Measurements from ENCODE around the gene SLC7A1.

Gene SLC7A1

GRCh38 chr13:29513981-29514719 lies 81.3 kb downstream of the SLC7A1 start:
- TF ChIP-seq LEF1 (IDR thresholded peaks at IDR 0.05; ENCODE audit: borderline replicate concordance) = no peak
- TF ChIP-seq FOXK2 (IDR thresholded peaks at IDR 0.05) = no peak
- ChIA-PET POLR2A (no interaction called here), CTCF (no interaction called here)
- DNase-seq (ENCODE audit: extremely low spot score) = no peak

GRCh38 chr13:29513002-29513980 lies 82.2 kb downstream of the SLC7A1 start:
- ChIA-PET POLR2A (no interaction called here), CTCF (interaction anchor here (0.8 kb wide), 1 partner anchor 194 kb away, joined by 3 read pairs; no protein-coding TSS in a partner anchor)
- TF ChIP-seq SUZ12 (IDR thresholded peaks at IDR 0.05) = no peak
- TF ChIP-seq L3MBTL2 (conservative IDR thresholded peaks at IDR 0.05) = no peak
- no peak for TF ChIP-seq NFRKB (IDR thresholded peaks at IDR 0.05)
- no peak for TF ChIP-seq ELF4 (IDR thresholded peaks at IDR 0.05)
- TF ChIP-seq BHLHE40 (IDR thresholded peaks at IDR 0.05; ENCODE audit: borderline replicate concordance) = no peak
- TF ChIP-seq FOXM1 (IDR thresholded peaks at IDR 0.05; ENCODE audit: borderline replicate concordance) = no peak
- TF ChIP-seq PKNOX1 (IDR thresholded peaks at IDR 0.05) = no peak
- TF ChIP-seq FOXA1 (IDR thresholded peaks at IDR 0.05) = no peak
- TF ChIP-seq SP1 (IDR thresholded peaks at IDR 0.05) = no peak
- TF ChIP-seq HDGF (IDR thresholded peaks at IDR 0.05; ENCODE audit: borderline replicate concordance) = no peak
- TF ChIP-seq LEF1 (IDR thresholded peaks at IDR 0.05; ENCODE audit: borderline replicate concordance) = no peak
- TF ChIP-seq ARNT (IDR thresholded peaks at IDR 0.05) = no peak
- no peak for TF ChIP-seq FOXK2 (IDR thresholded peaks at IDR 0.05)
- TF ChIP-seq CTBP1 (IDR thresholded peaks at IDR 0.05; ENCODE audit: borderline replicate concordance) = no peak
- no peak for TF ChIP-seq TARDBP (IDR thresholded peaks at IDR 0.05)
- TF ChIP-seq ZNF384 (IDR thresholded peaks at IDR 0.05) = no peak
- no peak for DNase-seq (ENCODE audit: extremely low spot score)

- TF ChIP-seq LEF1 (IDR thresholded peaks at IDR 0.05; ENCODE audit: borderline replicate concordance) (no peak), HDGF (IDR thresholded peaks at IDR 0.05; ENCODE audit: borderline replicate concordance) (no peak), TARDBP (IDR thresholded peaks at IDR 0.05) (no peak), SUZ12 (IDR thresholded peaks at IDR 0.05) (no peak), BHLHE40 (IDR thresholded peaks at IDR 0.05; ENCODE audit: borderline replicate concordance) (no peak), L3MBTL2 (conservative IDR thresholded peaks at IDR 0.05) (no peak), ARNT (IDR thresholded peaks at IDR 0.05) (no peak), ZNF384 (IDR thresholded peaks at IDR 0.05) (no peak), PKNOX1 (IDR thresholded peaks at IDR 0.05) (no peak), CTBP1 (IDR thresholded peaks at IDR 0.05; ENCODE audit: borderline replicate concordance) (no peak), FOXA1 (IDR thresholded peaks at IDR 0.05) (no peak), SP1 (IDR thresholded peaks at IDR 0.05) (no peak), FOXK2 (IDR thresholded peaks at IDR 0.05) (no peak), NFRKB (IDR thresholded peaks at IDR 0.05) (no peak), ELF4 (IDR thresholded peaks at IDR 0.05) (no peak), FOXM1 (IDR thresholded peaks at IDR 0.05; ENCODE audit: borderline replicate concordance) (no peak)
- ChIA-PET POLR2A (no interaction called here), CTCF (no interaction called here)
- no peak for DNase-seq (ENCODE audit: extremely low spot score)
Observed at GRCh38 chr13:29511980-29512379, 83.5 kb downstream of the SLC7A1 start.

- TF ChIP-seq FOXK2 (IDR thresholded peaks at IDR 0.05) (no peak), SUZ12 (IDR thresholded peaks at IDR 0.05) (no peak), ARNT (IDR thresholded peaks at IDR 0.05) (no peak), SP1 (IDR thresholded peaks at IDR 0.05) (no peak), TARDBP (IDR thresholded peaks at IDR 0.05) (no peak), L3MBTL2 (conservative IDR thresholded peaks at IDR 0.05) (no peak), LEF1 (IDR thresholded peaks at IDR 0.05; ENCODE audit: borderline replicate concordance) (no peak), FOXA1 (IDR thresholded peaks at IDR 0.05) (no peak), ZNF384 (IDR thresholded peaks at IDR 0.05) (no peak)
- DNase-seq (ENCODE audit: extremely low spot score) = no peak
- ChIA-PET CTCF (no interaction called here), POLR2A (no interaction called here)
Observed at GRCh38 chr13:29511106-29511796, 84.2 kb downstream of the SLC7A1 start.

GRCh38 chr13:29510651-29511084 lies 84.8 kb downstream of the SLC7A1 start:
- ChIA-PET POLR2A (no interaction called here), CTCF (interaction anchor here (1.0 kb wide), 1 partner anchor 17 kb away, joined by 3 read pairs; no protein-coding TSS in a partner anchor)
- DNase-seq (ENCODE audit: extremely low spot score) = no peak
- no peak for TF ChIP-seq FOXM1 (IDR thresholded peaks at IDR 0.05; ENCODE audit: borderline replicate concordance)
- TF ChIP-seq ELF4 (IDR thresholded peaks at IDR 0.05) = no peak
- no peak for TF ChIP-seq PKNOX1 (IDR thresholded peaks at IDR 0.05)
- no peak for TF ChIP-seq ZNF384 (IDR thresholded peaks at IDR 0.05)
- TF ChIP-seq TARDBP (IDR thresholded peaks at IDR 0.05) = no peak
- no peak for TF ChIP-seq FOXA1 (IDR thresholded peaks at IDR 0.05)
- no peak for TF ChIP-seq SP1 (IDR thresholded peaks at IDR 0.05)
- TF ChIP-seq FOXK2 (IDR thresholded peaks at IDR 0.05) = no peak
- TF ChIP-seq SUZ12 (IDR thresholded peaks at IDR 0.05) = no peak
- no peak for TF ChIP-seq BHLHE40 (IDR thresholded peaks at IDR 0.05; ENCODE audit: borderline replicate concordance)
- no peak for TF ChIP-seq L3MBTL2 (conservative IDR thresholded peaks at IDR 0.05)
- TF ChIP-seq ARNT (IDR thresholded peaks at IDR 0.05) = no peak
- no peak for TF ChIP-seq HDGF (IDR thresholded peaks at IDR 0.05; ENCODE audit: borderline replicate concordance)
- no peak for TF ChIP-seq CTBP1 (IDR thresholded peaks at IDR 0.05; ENCODE audit: borderline replicate concordance)
- no peak for TF ChIP-seq NFRKB (IDR thresholded peaks at IDR 0.05)
- TF ChIP-seq LEF1 (IDR thresholded peaks at IDR 0.05; ENCODE audit: borderline replicate concordance) = no peak
